SH-SY5Y (cell line): ENCODE measurements around the gene LAS1L.

Experiments used
- GATA2 ChIP-seq: IDR thresholded peaks from 2 replicates; pipeline ENCODE4 v1.6.1; 2011; ENCODE audit warnings: mild to moderate bottlenecking, low read depth, low read length
- GATA3 ChIP-seq: IDR thresholded peaks from 2 replicates; pipeline ENCODE4 v1.6.1; 2011; ENCODE audit warnings: low read depth, mild to moderate bottlenecking, low read length, moderate library complexity

LAS1L gene

DNA sequence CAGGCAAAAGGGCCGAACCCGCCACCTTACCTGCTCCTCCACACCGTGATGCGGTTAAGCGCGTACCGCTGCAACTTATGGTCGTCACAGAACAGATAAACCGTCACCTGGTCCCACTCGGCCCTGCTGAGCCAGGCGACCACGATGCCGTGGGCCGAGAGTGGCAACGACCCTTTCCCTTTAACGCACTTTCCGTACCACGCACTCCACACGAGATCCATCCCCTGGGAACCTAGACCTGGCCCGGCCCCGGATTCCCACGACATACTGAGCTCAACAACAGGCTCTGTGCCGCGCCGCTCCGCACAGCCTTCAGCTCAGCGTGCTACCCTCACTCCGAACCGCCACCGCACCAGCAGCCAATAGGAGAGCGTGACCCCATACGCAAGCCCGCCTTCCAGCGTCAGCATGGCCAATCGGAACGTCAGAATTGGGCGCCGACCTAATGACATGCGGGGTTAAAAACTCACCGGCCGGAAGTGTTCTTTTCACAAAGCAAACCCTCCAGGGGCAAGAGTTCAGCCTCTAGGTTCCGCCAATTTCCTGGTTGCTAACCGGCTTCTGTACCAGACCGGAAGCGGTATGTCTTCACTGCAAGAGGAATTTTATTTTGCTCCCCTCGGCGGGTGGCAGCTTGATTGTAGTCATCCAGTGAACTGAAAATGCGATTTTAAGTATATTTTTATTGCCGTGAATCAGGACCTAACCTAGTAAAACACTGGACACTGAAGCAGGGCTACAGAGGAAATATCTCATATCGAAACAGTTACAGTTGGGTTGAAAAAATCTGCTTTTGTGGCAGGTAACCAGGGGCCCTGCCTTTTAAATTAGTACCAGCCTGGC, at the start of gene LAS1L:
LAS1L (minus strand) TSS at position 338 of the 843 bp plus-strand sequence; CDS start at position 266, 72 bp downstream.
- no peak for TF ChIP-seq GATA2
- no peak for TF ChIP-seq GATA3

DNA sequence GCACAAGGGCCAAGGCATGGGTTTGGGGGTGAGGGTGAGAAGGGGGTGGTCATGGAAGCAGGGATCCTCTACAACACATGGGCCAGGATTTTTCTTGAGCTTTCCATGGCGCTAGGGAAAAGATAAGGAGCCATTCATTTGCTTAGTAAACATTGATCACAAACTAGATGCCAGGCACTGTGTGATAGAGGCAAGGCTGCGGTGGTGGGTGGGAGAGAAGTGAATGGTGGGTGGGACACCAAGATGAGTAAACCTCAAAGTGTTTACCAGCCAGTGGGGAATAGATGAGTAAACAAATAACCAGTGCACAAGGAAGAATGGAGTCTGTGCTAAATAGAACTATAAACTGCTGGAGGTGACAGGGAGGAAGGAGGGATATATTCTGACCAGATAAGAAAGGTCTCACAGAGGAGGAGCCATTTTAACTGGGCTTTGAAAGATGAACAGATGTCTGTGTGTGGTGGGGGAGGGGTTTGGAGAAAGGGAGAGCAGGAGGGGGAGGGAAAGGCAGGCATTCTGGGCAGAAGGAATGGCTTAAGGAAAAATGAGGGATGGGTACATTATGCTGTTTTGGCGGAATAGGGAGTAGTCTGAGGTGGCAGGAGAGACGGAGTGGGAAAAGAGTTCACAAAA, 48.0 kb upstream of the LAS1L start:
- TF ChIP-seq GATA2 (no peak), GATA3 (no peak)

DNA sequence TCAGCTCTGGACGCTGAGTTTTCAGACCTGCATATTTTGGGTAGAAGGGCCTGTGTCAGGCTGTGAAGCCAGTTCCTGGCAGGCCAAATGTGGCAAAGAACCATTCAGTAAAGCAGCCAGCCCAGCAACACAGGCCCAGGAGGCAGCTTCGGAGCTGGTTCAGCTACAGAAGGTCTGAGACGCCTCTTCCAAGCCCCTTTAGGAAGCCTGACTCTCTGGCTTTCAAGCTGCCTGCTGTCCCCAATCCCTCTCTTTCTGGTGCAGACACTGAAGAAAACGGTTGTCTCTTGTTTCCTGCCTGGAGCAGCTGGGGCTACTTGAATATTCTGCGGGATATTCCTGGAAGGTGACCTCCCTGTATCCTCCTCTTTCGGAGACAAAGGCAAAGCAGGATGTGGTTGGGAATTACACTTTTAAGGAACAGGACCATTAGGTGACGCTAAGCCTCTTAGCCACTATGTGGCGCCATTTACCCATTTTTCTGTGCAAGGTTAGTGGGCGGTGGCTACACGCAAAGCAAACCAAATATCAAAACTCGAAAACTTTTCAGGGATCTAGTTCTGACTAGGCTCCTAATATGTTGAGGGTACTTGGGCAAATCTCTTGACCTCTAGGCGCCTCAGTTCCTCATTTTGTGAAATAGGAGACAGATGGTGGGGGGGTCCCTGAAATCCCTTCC, 47.2 kb upstream of the LAS1L start:
- no peak for TF ChIP-seq GATA2
- TF ChIP-seq GATA3 = no peak

DNA sequence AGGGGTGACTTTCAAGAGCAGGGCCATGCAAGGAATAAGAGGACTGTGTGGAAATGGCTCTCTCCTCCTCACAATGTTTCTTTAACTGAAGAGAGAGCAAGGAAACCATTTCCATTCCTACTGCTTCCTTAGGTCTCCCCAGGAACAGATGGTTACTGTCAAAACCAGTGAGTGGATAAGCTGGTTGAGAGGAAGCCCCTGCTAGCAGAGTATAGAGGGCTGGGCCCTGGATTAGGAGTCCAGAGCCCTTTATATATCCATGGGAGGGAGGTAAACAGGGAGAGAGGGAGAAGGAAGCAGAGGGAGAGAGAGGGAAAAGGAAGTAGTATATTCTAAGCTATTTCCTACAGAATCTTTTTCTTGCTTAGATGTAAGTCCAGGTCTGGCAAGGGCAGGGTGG, 43.8 kb upstream of the LAS1L start:
- no peak for TF ChIP-seq GATA3
- no peak for TF ChIP-seq GATA2

DNA sequence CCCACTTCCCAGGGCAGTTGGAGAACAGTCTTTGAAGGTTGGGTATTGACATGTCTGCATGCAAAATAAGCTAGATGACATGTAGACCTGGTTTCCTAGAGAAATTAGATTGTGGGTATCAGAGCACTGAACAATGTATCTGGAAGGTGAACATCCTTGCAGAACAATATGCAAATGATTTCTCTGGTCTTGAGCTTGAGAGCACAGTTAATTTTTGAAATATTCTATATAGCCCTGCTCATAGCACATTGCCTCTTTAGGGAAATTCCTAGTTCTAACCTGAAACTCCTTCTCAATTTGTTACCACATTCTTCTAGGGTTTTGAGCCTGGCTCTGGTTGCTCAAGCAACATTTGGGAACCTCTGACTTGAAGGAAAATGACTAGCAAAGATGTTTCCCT, 41.6 kb upstream of the LAS1L start:
- no peak for TF ChIP-seq GATA2
- TF ChIP-seq GATA3 = no peak

DNA sequence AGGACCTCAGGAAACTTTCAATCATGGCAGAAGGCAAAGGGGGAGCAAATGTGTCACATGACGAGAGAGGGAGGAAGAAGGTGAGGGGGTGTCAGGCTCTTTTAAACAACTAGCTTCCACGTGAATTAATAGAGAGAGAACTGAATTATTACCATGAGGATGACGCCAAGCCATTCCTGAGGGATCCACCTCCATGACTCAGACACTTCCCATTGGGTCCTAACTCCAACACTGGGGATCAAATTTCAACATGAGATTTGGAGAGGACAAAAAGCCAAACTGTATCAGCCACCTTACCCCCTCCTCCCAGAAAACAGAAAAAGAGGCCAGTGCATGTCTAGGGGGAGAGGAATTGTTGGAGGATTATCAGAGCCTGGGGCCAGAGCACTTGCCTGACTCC, 40.4 kb upstream of the LAS1L start:
- TF ChIP-seq GATA2 (no peak), GATA3 (no peak)

GRCh38 chrX:65574356-65574755, 39.8 kb upstream of the LAS1L start:
- TF ChIP-seq GATA3 = no peak
- TF ChIP-seq GATA2 = no peak

DNA sequence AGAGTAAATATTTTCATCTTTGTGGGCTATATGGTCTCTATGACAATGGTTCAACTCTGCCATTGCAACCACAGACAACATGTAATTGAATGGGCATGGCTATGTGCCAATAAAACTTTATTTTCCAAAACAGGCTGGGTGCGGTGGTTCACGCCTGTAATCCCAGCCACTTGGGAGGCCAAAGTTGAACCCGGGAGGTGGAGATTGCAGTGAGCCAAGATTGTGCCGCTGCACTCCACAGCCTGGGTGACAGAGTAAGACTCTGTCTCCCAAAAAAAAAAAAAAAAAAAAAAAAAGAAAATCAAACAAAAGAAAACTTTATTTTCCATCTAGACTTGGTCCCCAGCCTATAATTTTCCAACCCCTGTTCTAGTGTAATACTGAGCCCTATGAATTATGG, 38.4 kb upstream of the LAS1L start:
- TF ChIP-seq GATA2 = no peak
- no peak for TF ChIP-seq GATA3

DNA sequence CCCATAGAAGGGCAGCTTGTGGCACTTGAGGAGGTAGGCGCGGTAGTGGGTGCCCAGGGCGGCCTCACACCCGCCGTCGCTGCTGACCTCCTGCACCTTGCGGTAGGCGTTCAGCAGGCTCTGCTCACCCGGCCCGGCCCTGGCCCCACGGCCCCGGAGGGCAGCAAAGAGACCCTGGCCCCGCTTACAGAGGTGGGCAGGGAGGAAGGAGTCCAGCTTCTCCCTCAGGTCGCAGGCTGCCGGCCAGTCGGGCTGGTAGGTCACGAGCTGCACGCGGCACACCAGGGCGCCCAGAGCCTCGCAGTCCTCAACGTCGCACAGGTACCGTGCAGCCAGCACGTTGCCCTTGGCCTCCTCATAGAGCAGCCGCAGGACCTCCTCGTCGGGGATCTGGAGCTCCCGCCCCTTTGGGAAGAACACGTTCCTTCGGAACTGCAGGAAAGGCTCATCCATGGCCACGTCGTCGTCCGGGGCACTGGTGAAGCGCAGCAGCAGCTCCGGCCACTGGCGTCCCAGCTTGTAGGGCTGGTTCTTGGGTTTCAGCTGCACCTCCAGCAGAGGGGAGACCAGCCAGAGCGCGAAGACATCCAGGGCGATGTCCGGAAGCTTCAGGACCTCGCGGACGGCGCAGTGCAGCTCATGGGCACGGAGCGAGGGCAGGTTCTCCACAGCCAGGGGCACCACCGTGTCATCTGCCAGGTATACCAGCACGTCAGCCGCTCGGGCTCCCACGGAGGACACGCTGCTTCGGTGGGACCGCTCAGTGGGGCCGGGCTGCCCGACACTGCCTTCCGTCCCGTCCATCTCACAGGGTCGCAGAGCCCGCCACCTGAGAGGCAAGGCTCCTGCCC, 17.1 kb upstream of the LAS1L start:
- TF ChIP-seq GATA2 (no peak), GATA3 (no peak)

DNA sequence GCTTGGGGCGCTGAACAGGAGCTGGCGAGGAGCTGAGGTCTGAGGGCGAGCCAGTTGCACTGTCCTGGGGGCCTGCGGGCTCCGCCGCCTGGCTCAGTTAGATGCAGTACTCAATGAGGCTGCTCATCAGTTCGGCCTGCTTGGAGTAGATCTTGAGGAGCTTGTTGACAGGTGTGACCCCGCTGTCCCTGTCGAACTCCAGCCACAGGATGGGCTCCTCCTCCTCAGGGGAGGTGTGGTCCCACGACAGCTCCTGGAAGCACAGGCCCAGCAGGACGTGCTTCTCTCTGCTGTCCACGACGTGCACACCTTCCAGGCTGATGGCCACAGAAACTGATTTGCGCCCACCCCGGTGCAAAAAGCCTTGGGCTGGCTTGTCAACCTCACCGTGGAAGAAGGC, 16.5 kb upstream of the LAS1L start:
- TF ChIP-seq GATA3 (no peak), GATA2 (no peak)

DNA sequence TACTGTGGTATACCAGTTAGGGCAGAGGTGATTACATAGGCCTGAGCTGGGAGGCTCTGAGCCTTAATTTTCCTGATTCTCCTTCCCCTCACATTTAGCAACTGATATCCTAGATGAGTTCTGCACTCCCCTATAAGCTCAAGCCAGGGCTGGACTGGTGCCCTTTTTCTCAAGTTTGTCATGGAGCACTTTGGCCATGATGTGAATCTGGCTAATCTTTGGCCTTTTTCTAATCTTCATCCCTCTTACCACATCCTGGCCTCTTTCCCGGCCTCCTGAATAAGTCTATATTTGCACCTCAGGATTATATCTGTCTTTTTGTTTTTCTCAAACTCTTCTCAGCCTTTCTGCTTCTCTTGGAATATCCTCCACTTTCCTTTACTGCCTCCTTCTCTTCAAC, 10.9 kb upstream of the LAS1L start:
- TF ChIP-seq GATA2 (no peak), GATA3 (no peak)

DNA sequence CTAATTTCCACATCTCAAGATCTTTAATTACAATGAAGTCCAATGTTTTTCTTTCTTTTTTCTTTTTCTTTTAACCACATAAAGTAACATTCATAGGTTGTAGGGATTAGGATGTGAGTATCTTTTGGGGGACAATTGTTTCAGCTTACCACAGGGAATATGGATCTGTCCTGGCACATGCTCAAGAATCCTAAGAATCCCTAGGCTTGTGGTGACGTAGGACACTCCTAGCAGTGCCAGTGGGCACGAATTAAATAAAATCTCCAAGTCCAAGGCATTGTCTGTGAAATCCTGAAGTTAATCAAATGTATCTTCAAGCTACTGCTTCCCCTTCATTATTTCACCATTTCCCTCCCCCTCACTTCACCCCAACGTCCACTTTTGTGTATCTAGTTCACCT, 2.6 kb upstream of the LAS1L start:
- TF ChIP-seq GATA2 (no peak), GATA3 (no peak)

- TF ChIP-seq GATA2 (no peak), GATA3 (no peak)
Observed at GRCh38 chrX:65536291-65536690, 1.7 kb upstream of the LAS1L start.

DNA sequence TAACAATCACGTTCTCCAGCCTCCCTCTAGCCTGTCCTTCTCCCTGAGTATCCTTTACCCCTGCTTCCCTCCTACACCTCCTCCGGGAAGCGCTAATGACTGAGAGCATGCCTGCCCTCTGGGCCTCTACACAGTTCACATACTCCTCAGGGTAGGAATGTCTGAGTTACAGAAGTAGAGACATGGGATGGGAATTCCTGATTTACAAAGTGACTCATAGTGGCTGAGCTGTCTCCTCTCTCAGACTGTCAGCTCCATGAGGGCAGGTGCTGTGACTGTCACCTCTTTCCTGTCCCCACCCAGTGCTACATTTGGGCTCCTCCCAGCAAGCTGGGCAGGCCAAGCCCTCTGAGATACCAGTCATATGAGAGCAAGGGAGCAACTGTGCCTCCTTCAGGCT, 2.6 kb downstream of the LAS1L start:
- TF ChIP-seq GATA2 (no peak), GATA3 (no peak)
